T-helper 1 cell treated with Interleukin-12 subunit alpha and Interleukin-12 subunit beta and Interleukin-4 antibody, amounts not matched to agents 30 ng/mL and 1 ng/mL, for 36 hours (primary cell): ENCODE results near the gene CDT1. TPM values are rescaled to one million over a fixed set of nuclear protein-coding genes. Genes with fewer than 3 reads are reported as not detected.

ENCODE experiments used
- intact Hi-C: fragments of 100-400 bp; cut with micrococcal nuclease; formaldehyde crosslinking; loops from one replicate; pipeline ENCODE4 v1.15.1; 2024
- total RNA-seq: library from RNA; stranded (reverse); gene quantifications from 2 replicates; pipeline ENCODE4 v1.2.3, GENCODE V29; 2022

CDT1 gene
- total RNA-seq, 1 donor from 2014 or later = 78.9 TPM

- intact Hi-C loops = no loop called here
These were observed 31.1 kb downstream of the CDT1 start for GRCh38 chr16:88834670-88835069.

GRCh38 chr16:88835383-88835782, 31.8 kb downstream of the CDT1 start:
- intact Hi-C loops = no loop called here

GRCh38 chr16:88835818-88836217, 32.2 kb downstream of the CDT1 start:
- intact Hi-C loops = no loop called here

- intact Hi-C loops = no loop called here
These were observed 33.2 kb downstream of the CDT1 start for GRCh38 chr16:88836791-88837190.

- intact Hi-C loops = no loop called here
These were observed 34.2 kb downstream of the CDT1 start for GRCh38 chr16:88837806-88838205.

GRCh38 chr16:88838566-88838965, 35.0 kb downstream of the CDT1 start:
- intact Hi-C loops = no loop called here

- intact Hi-C loops = no loop called here
These were observed 35.5 kb downstream of the CDT1 start for GRCh38 chr16:88839026-88839529.

GRCh38 chr16:88839745-88840599, 36.4 kb downstream of the CDT1 start:
- intact Hi-C loops = no loop called here

- intact Hi-C loops = no loop called here
These were observed 37.1 kb downstream of the CDT1 start for GRCh38 chr16:88840600-88841215.

GRCh38 chr16:88841521-88842307, 38.1 kb downstream of the CDT1 start:
- intact Hi-C loops = no loop called here

- intact Hi-C loops = no loop called here
These were observed 38.7 kb downstream of the CDT1 start for GRCh38 chr16:88842308-88842756.

GRCh38 chr16:88842806-88843205, 39.2 kb downstream of the CDT1 start:
- intact Hi-C loops = no loop called here

- intact Hi-C loops = no loop called here
These were observed 39.7 kb downstream of the CDT1 start for GRCh38 chr16:88843256-88843655.

- intact Hi-C loops = no loop called here
These were observed 40.9 kb downstream of the CDT1 start for GRCh38 chr16:88844419-88845036.

- intact Hi-C loops = no loop called here
These were observed 42.5 kb downstream of the CDT1 start for GRCh38 chr16:88846088-88846487.

- intact Hi-C loops = no loop called here
These were observed 44.1 kb downstream of the CDT1 start for GRCh38 chr16:88847654-88848053.

GRCh38 chr16:88848557-88848956, 45.0 kb downstream of the CDT1 start:
- intact Hi-C loops = no loop called here

GRCh38 chr16:88850531-88851199, 47.1 kb downstream of the CDT1 start:
- intact Hi-C loops = no loop called here

- intact Hi-C loops = no loop called here
These were observed 48.0 kb downstream of the CDT1 start for GRCh38 chr16:88851616-88852015.

- intact Hi-C loops = no loop called here
These were observed 49.8 kb downstream of the CDT1 start for GRCh38 chr16:88853325-88853941.
